GM10847 (cell line): ENCODE measurements around the gene RDH13.

Experiments
- POLR2A ChIP-seq: IDR thresholded peaks from 2 replicates; pipeline ENCODE4 v1.6.1; 2011; ENCODE audit not compliant: insufficient read length; ENCODE audit errors: extremely low read depth

Gene RDH13

DNA sequence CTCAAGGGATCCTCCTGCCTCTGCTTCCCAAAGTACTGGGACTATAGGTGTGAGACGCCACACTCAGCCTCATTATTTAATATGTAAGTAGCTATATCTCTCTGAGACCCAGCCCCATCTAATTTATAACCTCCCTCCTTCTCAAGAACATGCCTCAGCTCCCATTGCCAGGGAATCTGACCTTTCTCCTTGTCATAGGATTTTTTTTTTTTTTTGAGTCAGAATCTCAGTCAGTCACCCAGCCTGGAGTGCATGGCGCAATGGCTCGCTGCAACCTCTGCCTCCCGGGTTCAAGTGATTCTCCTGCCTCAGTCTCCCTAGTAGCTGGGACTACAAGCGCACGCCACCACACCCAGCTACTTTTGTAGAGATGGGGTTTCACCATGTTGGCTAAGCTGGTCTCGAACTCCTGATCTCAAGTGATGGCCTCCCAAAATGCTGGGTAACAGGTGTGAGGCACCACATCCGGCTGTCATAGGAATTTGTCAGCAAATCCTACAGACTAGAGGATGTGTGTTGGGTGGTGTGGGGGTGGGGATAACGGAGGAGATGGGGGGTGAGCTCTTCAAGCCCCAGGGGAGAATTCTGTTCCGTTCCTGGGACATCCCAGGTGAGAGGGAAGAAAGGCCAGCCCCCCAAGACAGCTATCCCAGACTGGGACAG lies 7.6 kb upstream of the RDH13 start:
- no peak for TF ChIP-seq POLR2A

DNA sequence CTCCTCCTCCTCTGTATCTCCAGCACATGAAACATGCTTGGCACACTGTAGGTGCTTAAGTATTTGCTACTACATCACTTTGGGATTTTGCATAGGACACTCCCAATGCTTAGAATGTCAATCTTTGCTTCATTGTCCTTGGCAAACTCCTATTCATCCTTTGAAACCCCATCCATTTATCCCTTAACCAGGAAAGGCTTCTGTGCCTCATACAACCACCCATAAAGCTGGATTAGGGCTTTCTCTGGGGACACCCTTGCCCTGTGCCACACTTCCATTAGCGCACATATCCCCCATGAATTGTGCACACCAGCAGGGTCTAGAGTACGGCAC lies 6.9 kb upstream of the RDH13 start:
- no peak for TF ChIP-seq POLR2A

DNA sequence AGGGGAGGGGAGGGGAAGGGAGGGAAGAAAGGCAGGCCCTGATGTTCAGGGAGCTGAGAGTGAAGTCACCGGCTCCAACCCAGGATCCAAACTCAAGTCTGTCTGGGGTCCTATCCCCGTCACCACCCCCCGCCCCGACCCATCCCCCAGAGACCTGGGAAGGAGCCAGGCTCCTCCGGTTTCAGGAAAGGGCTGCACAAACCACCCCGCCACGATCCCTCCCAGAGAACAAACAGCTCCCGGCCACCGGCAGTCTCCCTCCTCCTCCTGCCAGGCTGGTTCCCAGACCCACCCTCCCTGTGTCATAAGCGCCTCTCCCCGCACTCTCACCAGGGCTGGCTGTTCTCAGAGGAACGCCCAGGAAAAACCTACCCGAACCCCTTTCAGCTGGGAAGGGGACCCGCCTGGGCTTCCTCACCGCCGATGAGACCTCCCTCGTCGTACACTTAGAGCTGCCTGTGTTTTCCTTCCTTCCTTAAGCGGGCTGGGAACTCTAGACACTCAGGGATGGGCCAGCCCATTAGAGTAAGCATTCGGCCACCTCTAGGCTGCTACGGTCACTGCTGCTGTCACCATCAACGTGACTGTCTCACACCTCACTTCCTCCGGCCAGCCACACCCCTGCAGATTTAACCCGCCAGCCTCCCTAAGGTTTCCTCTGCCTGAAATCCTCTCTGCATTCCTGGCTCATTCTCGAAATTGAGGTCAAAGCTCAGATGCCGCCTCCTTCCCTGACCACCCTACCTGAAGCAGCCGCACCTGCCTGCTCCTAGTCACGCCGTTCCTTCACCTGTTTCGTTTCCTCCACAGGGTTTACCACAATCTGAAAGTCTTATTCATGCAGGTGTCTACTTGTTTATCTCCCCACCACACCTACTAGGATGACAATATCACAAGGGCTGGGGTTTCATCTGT lies 6.3 kb upstream of the RDH13 start:
- TF ChIP-seq POLR2A: no peak

DNA sequence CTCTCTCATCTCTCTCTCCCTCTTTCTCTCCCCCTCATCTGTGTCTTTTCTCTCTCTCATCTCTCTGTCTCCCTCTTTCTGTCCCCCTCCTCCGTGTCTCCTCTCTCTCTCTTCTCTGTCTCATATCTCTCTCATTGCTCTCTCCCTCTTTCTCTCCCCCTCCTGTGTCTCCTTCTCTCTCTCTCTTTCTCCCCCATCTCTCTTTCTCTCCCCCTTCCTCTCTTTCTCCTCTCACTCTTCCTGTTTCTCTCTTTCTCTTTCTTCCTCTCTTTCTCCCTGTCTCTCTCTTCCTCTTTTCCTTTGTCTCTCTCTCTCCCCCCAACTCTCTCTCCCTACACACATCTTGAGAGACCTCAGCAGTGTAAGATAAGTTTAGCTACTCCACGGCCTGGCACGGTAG lies 4.9 kb upstream of the RDH13 start:
- TF ChIP-seq POLR2A: no peak

DNA sequence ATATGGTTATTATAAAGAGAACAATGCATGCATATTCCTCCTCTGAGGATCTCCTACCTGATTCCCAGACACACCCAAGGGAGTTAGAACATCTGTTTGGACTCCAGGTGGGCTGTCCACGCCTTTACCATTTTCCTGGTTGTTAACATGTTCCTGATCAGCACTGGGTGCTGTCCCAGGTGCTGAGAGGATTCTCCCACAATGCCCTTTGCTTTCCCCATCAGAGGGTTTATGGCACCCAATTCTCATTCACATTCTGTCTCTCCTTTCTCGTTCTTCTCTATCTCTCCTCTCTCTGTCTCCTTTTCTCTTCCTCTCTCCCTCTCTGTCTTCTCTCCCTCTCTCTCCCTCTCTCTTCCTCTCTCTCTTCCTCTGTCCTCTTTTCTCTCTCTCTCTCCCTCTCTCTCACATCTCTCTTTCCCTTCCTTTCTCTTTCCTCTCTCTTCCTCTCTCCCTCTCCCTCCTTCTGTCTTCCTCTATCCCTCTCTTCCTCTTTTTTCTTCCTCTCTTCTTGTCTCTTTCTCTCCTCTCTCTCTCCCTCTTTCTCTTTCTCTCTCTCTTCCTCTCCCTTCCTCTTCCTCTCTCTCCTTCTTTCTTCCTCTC lies 3.3 kb upstream of the RDH13 start:
- TF ChIP-seq POLR2A: no peak

DNA sequence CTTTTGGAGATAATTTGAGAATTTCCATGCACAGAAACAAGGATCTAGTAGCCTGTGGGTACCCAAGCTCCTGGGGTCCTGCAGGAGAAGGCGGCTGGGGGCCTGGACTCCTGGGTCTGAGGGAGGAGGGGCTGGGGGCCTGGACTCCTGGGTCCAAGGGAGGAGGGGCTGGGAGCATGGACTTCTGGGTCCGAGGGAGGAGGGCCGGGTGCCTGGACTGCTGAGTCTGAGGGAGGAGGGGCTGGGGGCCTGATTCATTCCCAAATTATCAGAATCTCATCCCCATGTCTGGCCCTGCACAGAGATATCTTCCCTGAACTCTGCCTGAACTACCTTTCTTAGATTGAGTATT lies 520 bp upstream of the RDH13 start:
- no peak for TF ChIP-seq POLR2A

DNA sequence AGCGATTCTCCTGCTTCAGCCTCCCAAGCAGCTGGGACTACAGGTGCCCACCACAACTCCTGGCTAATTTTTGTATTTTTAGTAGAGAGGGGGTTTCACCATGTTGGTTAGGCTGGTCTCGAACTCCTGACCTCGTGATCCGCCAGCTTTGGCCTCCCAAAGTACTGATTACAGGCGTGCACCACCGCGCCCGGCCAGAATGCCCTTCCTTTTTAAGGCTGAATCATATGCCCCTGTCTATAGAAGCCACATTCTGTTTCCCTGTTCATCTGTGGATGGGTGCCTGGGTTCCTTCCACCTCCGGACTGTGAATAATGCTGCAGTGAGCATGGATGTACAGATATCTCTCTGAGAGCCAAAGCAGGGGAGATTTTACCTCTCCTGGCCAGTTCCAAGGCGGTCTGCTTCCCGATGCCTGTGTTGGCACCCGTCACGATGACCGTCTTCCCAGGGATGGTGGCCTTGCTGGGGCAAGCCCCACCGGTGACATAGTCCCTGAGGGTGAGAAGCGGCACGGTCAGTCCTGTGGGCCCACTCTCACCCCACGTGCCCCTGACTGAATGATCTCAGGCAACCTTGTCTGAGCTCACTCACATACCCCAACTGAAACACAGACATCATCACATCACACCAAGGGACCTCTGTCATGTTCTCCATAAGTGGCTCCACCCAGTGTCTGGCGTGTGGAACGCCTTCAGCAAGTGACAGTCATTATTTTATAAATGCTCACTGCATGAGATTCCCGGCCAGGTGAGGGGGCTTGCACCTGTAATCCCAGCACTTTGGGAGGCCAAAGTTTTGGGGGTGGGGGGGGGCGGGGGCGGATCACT lies 4.0 kb downstream of the RDH13 start:
- no peak for TF ChIP-seq POLR2A

DNA sequence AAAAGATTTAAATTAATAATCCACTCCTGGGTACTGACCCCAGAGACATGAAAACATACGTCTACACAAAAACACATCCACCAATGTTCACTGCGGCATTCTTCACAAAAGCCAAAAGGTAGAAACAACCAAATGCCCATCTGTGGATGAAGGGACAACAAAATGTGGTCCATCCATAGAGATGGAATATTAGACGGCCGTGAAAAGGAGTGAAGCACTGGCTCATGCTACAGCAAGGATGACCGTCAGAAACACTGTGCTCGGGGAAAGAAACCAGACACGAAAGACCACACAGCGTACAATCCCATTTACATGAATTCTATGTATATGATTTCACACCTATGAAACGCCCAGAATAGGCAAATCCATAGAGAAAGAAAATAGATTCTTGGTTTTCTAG lies 6.1 kb downstream of the RDH13 start:
- TF ChIP-seq POLR2A: no peak

DNA sequence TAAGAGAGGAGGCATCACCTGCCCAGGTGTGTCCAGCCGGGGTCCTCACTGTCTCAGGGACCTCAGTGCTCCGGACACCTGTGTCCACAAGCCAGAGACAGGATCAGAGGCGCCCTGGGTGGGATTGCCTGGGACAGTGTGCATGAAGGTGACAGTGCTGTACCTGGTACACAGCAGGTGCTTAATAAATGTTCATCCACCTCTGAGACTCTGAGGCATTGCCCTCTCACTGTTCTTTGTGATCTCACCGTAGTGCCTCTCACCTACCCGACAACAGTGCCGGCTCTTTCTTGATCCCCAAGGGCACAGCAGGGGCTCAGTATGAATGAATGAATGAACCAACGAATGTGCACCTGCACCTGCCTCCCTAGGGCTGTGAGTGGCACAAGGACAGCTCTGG lies 9.2 kb downstream of the RDH13 start:
- TF ChIP-seq POLR2A: no peak

DNA sequence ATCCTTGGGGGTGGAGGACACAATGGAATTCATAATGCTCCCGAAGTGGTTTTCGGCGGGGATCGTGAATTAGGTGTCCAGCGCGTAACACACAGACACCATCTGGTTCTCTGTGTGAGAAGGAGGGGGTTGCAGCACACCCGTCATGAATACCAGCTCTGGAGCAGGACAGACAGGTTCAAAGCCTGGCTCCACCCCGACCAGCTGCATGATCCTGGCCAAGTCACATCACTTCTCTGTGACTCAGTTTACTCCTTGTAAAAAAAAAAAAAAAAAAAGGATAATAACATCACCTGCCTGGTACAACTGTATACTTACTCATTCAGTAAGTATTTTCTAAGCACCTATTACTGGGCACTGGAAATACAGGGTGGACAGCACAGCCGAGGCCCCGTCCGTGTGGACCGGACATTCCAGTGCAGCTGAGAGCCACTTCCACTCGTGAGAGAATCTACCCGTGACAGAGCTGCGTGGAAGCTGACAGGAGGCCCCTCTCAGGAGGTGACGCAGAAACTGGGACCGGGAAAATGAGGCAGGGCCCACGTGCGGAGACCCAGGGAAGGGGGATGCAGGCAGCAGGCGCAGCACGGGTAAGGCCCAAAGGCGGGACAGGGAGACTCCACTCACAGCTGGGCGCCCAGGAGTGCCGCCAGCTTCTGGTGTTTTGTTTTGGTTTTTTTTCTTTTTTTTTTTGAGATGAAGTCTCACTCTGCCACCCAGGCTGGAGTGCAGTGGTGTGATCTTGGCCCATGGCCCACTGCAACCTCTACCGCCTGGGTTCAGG lies 12.0 kb downstream of the RDH13 start:
- TF ChIP-seq POLR2A: no peak

DNA sequence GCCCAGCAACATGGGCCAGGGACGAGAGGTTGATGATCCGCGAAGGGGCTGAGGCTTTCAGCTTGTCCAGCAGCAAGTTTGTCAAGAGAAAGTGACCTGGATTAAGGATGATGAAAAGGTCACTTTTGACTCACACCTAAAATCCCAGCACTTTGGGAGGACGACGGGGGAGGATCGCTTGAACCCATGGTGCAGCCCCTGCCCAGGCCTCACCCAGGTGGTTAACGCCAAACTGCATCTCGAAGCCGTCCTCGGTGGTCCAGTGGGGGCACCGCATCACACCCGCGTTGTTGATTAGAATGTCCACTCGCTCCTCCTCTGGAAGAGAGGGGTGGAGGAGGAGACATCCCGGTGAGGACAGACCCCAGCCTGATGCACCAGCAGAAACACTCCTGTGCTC lies 14.5 kb downstream of the RDH13 start:
- no peak for TF ChIP-seq POLR2A

DNA sequence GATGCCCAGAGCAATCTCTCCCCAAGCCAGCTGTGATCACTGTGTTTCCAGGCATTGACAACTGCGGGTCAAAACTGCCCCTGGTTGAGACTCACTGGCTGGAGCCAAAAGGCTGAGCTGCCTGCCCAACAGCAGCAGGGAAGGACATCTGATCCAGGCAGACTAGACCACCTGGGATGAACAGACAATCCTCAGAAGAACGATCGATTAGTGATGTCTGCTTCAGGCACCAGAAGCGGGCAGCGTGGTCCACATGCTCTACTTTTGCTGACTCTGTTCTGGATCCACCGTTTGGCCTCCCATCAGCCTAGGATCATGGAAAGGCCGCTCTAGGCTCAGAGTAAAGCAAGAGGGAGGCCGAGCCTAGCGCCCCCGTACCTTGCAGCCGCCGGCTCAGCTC lies 15.0 kb downstream of the RDH13 start:
- TF ChIP-seq POLR2A: no peak

DNA sequence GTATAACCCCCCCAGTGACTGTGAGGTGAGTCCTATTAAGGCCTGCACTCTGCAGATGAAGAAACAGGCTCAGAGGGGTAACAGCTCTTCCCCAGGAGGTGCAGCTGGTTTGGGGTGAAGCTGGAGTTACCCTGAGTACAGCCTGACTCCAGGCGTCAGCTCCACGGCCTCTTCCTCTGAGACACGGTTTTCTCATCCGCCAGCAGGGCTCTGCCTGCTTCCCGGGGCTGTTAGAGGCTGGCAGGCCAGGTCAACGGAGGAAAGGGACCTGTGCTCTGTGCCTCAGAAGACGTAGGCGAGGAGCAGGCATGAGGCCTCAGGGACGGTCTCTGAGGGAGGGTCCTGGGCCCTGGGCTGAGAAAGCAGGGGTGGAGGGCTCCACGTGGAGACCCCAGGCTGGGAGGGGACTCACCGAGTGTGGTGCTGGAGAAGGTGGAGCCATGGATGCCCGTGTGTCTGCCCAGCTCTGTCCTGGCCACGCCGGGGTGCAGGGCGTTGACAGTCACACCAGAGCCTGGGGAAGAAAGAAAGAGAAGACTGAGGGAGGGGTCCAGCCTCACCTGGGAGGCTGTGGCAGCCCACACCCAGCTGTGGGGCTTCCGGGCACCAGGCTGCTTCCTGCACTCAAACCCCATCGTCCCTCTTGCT lies 15.8 kb downstream of the RDH13 start:
- no peak for TF ChIP-seq POLR2A
